ENCODE measurements around the gene CREM.
"Not testable (repeated sequence)": the region's sequence is repeated elsewhere in the genome, so short reads cannot be mapped to it uniquely, and the experiment has no call there.

CREM gene

DNA sequence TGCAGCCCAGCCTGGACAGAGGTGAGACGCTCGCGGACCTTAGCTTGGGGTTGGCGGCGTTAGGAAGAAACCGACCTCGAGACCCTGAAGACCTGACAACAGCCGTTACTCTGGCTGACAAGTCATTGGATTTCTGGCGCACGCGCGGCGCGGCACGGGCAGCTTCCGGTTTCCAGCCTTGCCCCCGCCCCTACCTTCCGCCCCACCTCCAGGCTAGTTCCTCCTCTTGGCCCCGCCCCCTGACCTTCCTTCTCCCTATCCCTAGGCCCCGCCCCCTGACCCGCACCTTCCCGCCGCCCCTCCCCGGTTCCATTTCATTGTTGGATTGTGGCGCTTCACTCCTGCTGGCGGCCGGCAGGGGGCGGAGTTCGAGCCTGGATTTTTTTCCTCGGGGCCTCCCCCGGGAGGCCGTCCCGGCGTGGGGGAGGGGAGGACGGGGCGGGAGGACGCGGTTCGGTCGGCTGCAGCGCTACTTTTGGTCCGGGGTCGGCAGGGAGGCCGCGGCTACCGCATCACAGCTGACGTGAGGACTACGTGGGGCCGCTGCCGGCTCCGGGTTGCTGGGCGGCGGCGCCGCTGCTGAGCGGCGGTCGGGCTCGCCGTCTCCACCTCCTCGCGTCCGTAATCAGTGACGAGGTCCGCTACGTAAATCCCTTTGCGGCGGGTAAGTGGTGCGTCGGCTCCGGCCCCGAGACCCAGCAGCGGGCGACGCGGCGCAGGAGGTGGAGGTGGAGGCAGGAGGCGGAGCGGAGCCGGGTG lies at the start of gene CREM:
Gene CREM (plus strand): TSS at position 317 of the 759 bp plus-strand sequence. CDS start 10,990 bp downstream, outside the sequence.
- peak; percentile 100 for DNase-seq

DNA sequence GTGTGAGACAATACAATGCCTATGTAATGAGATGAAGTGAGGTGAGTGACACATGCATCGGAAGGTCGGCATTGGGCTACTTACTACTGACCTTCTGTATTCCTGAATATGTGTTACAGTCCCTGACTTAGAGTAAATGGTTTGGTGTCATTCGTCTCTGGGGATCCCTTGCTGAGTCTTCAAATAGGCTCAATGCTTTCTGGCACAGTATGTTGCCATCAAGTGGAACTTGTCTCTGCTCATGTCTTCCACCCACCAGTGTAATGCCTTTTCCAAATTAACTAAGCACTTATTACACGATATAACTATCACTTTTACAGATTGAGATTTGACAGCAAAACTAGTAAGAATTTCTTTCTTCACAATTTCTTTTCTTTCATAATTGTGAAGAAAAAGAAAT lies 47.4 kb upstream of the CREM start:
- DNase-seq: no peak

DNA sequence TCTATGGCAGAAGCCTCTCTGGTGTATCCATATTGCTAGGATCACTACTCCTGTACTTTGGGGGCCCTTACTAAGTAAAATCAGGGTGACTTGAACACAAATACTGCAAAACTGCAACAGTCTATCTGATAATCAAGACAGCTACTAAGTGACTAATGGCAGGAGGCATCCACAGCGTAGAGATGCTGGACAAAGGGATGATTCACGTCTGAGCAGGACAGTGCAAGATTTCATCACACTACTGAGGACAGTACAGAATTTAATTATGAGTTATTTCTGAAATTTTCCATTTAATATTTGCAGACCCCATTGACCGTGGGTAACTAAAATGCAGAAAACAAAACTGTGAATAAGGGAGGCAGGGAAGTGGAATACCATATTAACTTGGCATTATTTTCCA lies 46.9 kb upstream of the CREM start:
- DNase-seq: no peak

DNA sequence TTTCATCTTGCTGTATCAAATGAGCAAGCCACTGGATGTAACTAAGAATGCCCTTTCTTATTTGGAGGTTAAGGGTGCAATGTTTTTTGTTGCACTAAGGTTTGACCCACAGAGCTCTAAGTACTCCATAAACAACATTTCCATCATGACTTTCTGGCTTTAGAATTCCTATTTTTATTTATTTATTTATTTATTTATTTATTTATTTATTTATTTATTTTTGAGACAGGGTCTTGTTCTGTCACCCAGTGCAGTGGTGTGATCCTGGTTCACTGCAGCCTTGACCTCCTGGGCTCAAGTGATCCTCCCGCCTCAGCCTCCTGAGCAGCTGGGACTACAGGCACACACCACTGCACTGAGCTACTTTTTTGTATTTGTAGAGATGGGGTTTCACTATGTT lies 46.4 kb upstream of the CREM start:
- DNase-seq: not testable (repeated sequence)

DNA sequence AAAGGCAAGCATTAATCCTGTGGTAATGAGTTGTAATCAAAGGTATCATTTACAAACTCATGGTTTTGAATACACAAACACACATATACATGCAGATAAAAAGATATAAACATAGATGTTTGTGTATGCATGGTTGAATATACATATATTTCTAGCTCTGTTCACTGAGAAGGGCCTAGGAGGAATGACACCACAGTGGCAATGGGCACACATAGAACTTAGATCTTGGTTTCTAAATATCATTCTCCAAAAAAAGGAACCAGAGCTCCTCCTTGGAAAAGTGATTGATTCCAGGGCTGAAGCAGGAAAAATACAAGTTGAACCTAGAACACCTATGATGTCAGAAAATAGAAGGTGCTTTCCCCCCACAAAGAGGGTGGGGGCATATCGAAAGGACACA lies 43.4 kb upstream of the CREM start:
- DNase-seq: no peak

DNA sequence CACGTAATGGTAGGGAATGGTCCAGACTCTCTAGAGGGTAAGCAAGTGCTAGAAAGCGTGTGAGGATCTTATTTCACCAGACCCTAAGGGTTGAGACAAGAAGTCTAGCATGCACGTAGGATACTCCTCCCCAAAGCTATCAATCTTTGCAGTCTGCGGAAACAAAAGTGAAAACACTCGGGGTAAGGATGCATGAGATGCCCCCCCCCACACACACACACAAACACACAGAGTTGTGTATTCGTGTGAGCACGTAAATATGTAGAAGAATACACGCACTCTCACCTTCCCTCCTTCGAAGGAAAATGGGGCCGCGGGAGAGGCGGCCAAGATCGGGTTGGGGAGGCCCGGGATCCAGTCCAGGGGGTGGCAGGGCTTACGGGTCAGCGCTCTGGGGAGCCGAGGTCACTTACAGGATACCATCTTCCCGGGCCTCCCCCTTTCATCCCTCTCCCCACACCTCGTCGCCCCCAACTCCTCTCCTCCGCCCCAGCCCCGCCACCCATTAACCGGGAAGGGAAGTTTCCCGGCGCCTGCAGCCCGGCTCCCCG lies 37.0 kb upstream of the CREM start:
- DNase-seq: no peak

DNA sequence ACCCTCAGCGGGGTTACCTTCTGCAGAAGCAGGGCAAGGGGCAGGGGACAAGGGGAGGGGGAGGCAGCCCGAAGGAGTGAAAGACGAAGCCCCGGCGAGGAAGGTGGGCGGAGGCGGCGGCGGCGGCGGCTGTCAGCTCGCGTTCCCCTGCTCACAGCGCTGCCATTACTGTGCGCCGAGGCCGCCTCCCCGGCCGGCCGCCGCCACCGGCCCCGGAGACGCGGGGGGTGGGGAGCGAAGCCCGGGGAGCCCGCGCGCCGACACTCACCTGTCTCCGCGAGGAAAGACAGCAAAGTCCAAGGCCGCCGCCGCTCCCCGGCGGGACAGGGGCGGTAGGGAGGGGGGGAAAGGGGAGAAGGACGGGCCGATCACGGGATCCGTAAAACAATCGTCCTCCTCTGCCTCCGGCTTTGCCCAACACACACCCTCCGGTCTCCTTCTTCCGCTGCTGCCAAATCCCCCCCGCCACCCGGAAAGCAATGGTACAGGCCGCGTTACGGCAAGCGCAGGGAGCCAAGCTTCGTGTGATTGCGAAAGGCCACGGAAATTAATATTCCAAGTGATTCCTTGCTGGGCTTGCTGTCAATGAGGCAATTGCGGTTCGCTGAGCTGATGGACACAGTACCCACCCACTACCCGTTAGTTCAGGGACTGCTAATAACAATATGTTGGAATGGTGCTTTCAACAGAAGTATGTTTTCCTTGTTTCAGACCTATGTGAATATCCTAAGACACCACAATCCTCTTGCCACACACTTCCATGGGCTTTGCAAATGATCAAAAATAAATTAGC lies 36.3 kb upstream of the CREM start, which contains the start of gene CUL2:
Gene CUL2 (minus strand): TSS at position 180 of the 793 bp plus-strand sequence. CDS start 19,024 bp downstream, outside the sequence.
- DNase-seq: peak; percentile 93

DNA sequence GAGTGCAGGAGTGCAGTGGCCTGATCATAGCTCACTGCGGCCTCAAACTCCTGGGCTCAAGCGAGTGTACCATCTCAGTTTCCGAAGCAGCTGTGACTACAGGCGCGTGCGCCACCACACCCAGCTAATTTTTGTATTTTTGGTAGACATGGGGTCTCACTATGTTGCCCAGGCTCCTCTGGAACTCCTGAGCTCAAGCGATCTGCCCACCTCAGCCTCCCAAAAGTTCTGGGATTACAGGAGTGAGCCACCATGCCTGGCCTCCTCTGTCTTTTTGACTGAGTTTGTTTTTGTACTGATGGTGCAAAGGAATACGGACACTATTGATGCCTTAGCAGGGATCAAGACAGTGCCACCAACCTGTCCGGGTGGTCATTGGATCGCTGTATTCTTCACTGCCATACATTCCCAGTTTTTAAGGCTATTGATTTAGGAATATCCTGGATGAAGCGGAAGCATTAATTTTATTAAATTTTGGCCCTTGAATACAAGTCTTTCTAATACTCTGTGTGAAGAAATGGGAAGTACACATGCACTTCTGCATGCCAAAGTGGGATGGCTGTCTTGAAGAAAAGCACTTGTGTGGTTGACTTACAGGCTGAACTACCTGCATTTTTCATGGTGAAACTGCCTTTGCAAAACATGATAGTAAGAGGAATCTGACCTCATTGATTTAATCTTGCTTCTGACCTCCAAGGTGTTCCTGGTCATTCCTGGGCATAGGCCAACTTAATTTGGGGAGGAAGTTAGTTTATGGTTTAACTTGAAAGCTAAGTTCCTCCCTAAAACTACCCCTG lies 34.5 kb upstream of the CREM start:
- no peak for DNase-seq

DNA sequence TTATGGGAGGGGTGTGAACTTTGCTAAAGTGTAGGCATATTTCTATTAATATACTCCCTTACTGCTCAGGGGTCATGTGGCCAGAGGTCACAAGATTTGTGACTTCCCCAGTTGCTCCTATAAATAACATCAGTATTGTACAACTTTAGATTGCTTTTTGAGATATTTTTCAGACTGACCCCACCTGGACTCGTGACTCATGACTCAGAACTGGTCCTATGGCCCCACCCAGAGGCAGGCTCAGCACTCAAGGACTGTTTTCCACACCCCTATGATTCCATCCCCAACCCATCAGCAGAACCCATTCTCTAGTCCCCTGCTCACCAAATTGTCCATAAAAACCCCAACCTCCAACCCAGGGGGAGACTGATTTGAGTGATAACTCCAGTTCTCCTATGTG lies 33.8 kb upstream of the CREM start:
- no peak for DNase-seq

DNA sequence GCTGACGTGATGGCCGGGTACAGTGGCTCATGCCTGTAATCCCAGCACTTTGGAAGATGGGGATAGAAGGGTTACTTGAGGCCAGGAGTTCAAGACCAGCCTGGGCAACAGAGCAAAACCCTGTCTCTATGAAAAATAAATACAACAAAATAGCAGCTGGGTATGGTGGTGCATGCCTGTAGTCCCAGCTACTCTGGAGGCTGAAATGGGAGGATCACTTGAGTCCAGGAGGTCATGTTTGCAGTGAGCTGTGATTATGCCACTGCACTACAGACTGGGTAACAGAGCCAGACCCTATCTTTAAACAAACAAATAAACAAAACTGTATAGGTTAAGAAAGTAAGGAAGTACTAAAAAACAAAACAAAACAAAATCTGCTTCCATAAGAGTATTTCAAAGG lies 30.3 kb upstream of the CREM start:
- no peak for DNase-seq

DNA sequence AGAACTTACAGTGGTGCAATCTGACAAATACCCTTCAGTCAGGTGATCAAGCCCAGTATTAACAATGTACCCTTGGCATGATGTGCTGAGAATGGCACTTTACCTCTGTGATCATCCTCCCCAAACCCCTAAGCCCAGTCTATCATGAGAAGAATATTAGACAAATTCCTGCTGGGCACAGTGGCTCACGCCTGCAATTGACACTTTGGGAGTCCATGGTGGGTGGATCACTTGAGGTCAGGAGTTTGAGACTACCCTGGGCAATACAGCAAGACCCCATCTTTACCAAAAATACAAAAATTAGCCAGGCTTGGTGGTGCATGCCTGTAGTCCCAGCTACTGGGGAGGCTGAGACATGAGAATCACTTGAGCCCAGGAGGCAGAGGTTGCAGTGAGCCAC lies 29.1 kb upstream of the CREM start:
- no peak for DNase-seq

DNA sequence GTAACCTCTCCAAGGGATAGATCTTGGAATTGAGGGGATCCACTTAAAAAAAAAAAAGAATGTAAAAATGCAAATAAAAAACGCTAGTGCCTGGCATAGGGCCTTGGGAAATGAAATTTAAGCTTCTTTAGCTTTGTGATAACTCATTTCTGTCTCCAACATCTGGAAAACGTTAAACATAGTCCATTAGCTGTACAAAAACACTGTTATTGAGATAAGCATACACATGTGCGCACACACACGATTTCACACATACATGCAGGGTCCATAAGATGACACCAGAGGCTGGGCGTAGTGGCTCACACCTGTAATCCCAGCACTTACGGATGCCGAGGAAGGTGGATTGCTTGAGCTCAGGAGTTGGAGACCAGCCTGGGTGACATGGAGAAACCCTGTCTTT lies 22.8 kb upstream of the CREM start:
- no peak for DNase-seq

DNA sequence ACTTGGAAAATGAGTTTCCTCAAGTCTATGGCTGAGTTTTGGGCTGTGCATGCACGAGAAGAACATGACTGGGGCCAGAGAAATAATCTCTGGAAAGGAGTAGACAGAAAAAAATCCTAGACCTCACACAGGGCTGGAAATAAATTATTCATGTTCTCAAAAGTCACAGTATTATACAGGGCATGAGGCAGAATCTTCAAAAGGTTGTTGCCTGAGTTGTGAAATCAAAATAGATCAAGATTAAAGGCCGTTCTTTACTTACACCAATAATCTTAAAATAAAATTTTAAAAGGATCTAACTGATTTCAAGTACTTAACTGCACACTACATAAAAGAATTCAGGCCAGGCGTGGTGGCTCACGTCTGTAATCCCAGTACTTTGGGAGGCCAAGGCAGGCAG lies 14.1 kb upstream of the CREM start:
- no peak for DNase-seq

DNA sequence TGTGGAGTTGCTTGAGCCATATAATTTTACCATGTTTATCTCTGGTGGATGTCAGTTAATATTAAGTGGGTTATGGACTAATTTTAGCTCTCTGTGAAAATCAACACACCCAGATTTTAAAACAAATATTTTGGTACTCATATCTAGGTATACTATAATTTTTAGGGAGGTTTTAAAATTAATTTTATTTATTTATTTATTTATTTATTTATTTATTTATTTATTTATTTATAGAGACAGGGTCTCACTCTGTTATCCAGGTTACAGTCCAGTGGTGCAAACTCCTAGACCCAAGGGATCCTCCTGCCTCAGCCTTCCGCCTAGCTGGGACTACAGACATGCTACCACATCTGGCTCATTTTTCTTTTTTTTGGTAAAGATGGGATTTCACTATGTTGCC lies 7.3 kb upstream of the CREM start:
- DNase-seq: no peak

DNA sequence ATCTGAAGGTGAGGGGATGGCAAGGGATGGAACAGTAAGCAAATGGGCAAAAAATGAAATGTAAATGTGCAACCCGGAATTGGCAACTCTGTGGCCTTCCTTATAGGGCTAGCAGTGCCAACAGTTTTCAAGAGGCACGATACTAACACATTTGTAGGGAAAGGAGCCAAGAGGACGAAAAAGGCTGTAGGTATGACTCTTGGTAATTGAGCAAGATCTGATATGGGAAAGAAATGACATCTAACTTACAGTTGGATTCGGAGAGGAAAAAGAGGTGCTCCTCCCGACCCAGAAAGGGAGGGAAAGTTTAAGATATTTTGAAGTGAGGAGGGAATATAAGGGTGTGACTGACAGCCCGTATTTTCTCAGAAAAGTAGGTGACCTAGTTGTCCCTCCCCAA lies 2.1 kb upstream of the CREM start:
- no peak for DNase-seq

DNA sequence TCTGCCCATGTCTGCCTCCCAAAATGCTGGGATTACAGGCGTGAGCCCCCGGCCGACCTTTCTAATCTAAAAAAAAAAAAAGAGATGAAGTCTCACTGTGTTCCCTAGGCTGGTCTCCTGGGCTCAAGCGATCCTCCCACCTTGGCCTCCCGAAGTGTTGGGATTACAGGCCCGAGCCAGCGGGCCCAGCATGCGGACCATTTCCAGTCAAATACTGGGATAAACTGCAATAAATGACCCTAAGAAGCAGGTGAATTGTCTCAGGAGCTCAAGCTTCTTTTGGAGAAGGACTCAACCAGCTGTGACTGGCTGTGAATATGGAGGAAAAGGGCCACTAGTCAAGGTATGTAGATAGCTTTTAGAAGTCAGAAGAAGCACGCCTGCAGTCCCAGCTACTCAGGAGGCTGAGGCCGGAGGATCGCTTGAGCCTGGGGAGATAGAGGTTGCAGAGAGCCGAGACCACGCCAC lies 550 bp upstream of the CREM start:
- DNase-seq: no peak

DNA sequence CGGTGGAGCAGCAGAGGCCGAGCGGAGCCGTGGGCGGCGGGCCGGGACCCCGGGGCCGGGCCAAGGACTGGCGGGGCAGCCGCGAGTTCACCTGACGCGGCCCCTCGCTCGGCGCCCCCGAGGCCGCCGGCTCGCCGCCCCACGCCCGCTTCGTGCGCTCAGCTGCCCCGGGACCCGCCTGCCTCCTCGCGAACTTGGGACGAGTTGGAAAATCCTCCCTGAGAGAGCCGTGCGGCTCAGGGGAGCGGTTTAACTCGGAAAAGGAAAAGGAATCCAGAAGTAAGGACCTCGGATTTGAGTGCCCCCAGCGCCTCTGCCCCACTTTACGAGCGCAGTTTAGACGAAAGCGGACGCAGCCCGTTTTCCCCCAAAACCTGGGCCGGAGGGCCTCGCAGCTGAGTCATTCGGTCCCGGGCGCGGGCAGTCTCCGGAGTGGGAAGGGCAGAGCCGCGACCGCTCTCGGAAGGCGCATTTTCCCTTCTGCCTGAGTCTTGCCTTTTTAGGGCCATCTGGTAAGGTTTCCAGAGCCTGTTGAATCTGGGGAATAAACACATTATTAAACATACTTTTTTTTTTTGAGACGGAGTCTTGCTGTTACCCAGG lies 744 bp downstream of the CREM start:
- peak; percentile 50 for DNase-seq

DNA sequence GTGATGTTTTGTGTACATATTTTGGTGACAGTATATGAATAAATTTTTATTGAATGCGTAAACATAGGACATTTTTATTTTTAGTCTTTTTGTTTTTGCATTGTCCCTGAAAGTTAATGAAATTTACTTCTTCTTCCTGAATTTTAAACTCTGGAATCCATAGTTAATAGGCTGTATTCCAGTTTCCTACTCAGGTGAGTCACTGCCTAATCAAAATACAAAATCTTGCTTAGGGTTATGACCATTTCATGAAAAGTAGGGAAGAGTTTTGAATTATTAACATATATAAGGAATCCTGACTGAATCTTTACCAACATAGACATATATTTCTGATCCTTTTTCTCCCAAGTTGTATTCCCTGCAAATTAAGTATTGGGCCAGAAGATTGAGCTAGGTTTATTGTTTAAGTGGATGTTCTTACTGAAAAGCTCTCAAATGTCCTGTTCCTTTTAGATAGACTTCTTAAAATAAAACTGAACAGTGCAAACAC lies 2.6 kb downstream of the CREM start:
- no peak for DNase-seq

DNA sequence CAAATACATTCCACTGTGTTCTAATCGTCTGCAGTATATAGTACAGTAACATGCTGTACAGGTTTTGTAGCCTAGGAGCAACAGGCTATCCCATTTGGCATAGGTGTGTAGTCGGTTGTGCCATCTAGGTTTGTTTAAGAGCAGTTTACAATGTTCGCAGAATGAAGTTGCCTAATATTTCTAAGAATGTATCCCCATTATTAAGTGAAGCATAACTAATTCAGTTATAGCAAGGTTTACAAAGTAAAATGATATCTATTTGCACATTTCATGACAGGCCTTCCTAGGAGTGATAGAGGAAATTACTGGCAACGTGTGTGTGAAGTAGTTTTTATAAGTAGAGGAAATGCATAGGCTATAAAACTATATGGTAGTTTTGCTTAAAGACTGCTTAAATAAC lies 4.0 kb downstream of the CREM start:
- no peak for DNase-seq

DNA sequence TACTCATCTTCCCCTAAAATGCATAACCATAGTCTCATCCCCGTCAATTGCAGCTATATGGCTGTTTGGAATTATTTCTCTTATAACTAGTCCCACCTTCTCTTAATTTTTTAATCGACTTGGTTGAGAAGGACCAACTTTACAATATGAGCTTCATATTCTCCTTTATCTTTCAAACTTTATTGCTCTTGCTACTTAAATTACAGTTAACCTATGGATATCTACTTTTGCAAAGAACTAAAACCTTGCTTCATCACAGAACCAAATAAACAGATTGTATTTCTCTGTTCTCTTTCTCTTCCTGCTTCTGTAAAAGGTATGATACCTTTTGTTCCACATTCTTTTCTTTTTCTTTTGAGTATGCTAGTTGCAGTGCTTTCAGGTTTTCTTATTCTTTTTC lies 6.1 kb downstream of the CREM start:
- no peak for DNase-seq

DNA sequence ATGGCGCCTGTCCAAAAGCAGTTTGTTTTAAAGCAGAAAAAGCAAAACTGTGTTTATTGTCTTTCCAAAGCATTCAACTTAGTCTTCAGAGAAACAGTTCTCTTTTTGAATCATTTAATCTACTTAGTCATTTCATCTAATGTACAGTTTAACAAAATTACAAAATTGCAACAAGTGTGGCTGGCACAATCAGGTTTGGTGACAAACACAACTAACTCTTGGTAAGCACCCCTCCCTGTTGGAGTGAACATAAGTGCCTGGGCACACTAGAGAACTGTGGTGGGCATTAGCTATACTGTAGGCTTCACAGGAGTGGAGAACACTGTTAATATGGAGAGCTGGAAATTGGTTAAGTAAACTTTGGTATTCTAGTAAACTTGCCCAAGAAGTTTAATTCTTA lies 6.9 kb downstream of the CREM start:
- no peak for DNase-seq

DNA sequence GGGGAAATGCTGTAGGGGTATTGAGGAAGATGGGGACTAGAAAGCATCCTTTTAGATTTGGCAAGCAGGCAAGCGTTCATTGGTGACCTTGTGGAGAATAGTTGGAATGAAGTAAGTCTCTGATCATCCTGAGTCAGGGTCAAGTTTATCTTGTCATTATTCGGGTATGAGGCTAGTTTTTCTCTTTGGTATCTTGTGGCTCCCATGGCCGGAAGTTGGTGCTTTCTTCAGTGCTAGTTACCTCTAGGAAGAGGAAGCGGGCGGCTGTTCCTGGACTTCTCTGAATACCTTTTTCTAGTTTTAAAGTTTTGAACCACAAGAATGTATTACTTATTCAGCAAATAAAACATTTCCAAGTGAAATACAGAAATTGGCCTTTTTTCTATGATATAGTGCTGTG lies 9.2 kb downstream of the CREM start:
- DNase-seq: no peak
